K562 (cell line): ENCODE measurements around the gene DHRS4L2. TPM values are rescaled to one million over a fixed set of nuclear protein-coding genes. Genes with fewer than 3 reads are reported as not detected.

Experiments used
- ARNT ChIP-seq, 2 experiments: fragments of 450-650 bp; IDR thresholded peaks; 2 replicates each; pipeline ENCODE4 v1.6.1; 2016; ENCODE audit warnings: mild to moderate bottlenecking in 1 of 2
- ATF4 ChIP-seq: fragments of 450-650 bp; formaldehyde crosslinking; IDR thresholded peaks from 2 replicates; pipeline ENCODE4 v1.4.0; 2022; ENCODE audit warnings: mild to moderate bottlenecking, moderate library complexity
- CREB3L1 ChIP-seq: fragments of 450-650 bp; IDR thresholded peaks from 2 replicates; pipeline ENCODE4 v1.6.1; 2014; ENCODE audit warnings: low read depth, mild to moderate bottlenecking, moderate library complexity, borderline replicate concordance
- ESRRB ChIP-seq: fragments of 250-450 bp; sonication (Bioruptor Pico); IDR thresholded peaks from 2 replicates; pipeline ENCODE4 v1.5.0; 2020; ENCODE audit warnings: mild to moderate bottlenecking, moderate library complexity, borderline replicate concordance
- FOXJ2 ChIP-seq: fragments of 200-800 bp; sonication (Bioruptor generic); IDR thresholded peaks from 2 replicates; pipeline ENCODE4 v1.6.1; 2016; ENCODE audit warnings: missing genetic modification characterization, missing compliant biosample characterization
- HLTF ChIP-seq: fragments of 450-650 bp; IDR thresholded peaks from 2 replicates; pipeline ENCODE4 v1.6.1; 2016
- ILK ChIP-seq: fragments of 450-650 bp; IDR thresholded peaks from 2 replicates; pipeline ENCODE4 v1.6.1; 2016; ENCODE audit warnings: missing genetic modification characterization, low read depth, mild to moderate bottlenecking, missing compliant biosample characterization, moderate library complexity, borderline replicate concordance
- MAFK ChIP-seq: IDR thresholded peaks from 2 replicates; pipeline ENCODE4 v1.6.1; 2011; ENCODE audit warnings: low read length, improper control_type of control experiment
- MTF1 ChIP-seq: fragments of 250-450 bp; sonication (Bioruptor Pico); IDR thresholded peaks from 2 replicates; pipeline ENCODE4 v1.9.0; 2021; ENCODE audit warnings: moderate library complexity, mild to moderate bottlenecking, inconsistent platforms, borderline replicate concordance
- PPARD ChIP-seq: fragments of 250-450 bp; sonication (Bioruptor Pico); IDR thresholded peaks from 2 replicates; pipeline ENCODE4 v1.8.0; 2022; ENCODE audit warnings: inconsistent platforms, mild to moderate bottlenecking, moderate library complexity
- RBM14 ChIP-seq: fragments of 200-400 bp; formaldehyde crosslinking; IDR thresholded peaks from 2 replicates; pipeline ENCODE4 v1.6.1; 2018; ENCODE audit warnings: low read depth, mild to moderate bottlenecking, low read length, moderate library complexity, borderline replicate concordance; ENCODE audit not compliant: insufficient read depth
- RBM15 ChIP-seq: fragments of 200-400 bp; formaldehyde crosslinking; IDR thresholded peaks from 2 replicates; pipeline ENCODE4 v1.6.1; 2018; ENCODE audit warnings: mild to moderate bottlenecking, low read length, moderate library complexity; ENCODE audit not compliant: insufficient read depth
- SAFB ChIP-seq: fragments of 200-400 bp; formaldehyde crosslinking; IDR thresholded peaks from 2 replicates; pipeline ENCODE4 v1.6.1; 2017; ENCODE audit warnings: low read depth, low read length, borderline replicate concordance
- SAFB2 ChIP-seq: fragments of 200-400 bp; formaldehyde crosslinking; IDR thresholded peaks from 2 replicates; pipeline ENCODE4 v1.6.1; 2018; ENCODE audit warnings: borderline replicate concordance, low read length, low read depth, moderate library complexity; ENCODE audit not compliant: severe bottlenecking
- SLC30A9 ChIP-seq: fragments of 250-450 bp; sonication (Bioruptor Pico); IDR thresholded peaks from 2 replicates; pipeline ENCODE4 v1.8.0; 2022; ENCODE audit warnings: mild to moderate bottlenecking, moderate library complexity
- SPI1 ChIP-seq: IDR thresholded peaks from 2 replicates; pipeline ENCODE4 v1.6.1; 2011; ENCODE audit warnings: low read depth, low read length, control low read depth, borderline replicate concordance
- TFAM ChIP-seq: fragments of 250-450 bp; sonication (Bioruptor Pico); conservative IDR thresholded peaks from 2 replicates; pipeline ENCODE4 v1.5.0; 2021; ENCODE audit warnings: mild to moderate bottlenecking, moderate library complexity
- ZNF143 ChIP-seq: sonication (generic); formaldehyde crosslinking; IDR thresholded peaks from 2 replicates; pipeline ENCODE4 v1.9.0; 2022; ENCODE audit warnings: mild to moderate bottlenecking, missing genetic modification reagents
- ZNF174 ChIP-seq: fragments of 250-450 bp; sonication (Bioruptor Pico); IDR thresholded peaks from 2 replicates; pipeline ENCODE4 v1.4.0; 2020; ENCODE audit warnings: mild to moderate bottlenecking
- ZNF507 ChIP-seq: conservative IDR thresholded peaks from 2 replicates; pipeline ENCODE4 v1.6.1; 2017; ENCODE audit warnings: missing genetic modification characterization, missing compliant biosample characterization
- ZNF79 ChIP-seq: fragments of 250-450 bp; sonication (Bioruptor Pico); IDR thresholded peaks from 2 replicates; pipeline ENCODE4 v1.4.0; 2020; ENCODE audit warnings: low read depth, mild to moderate bottlenecking, moderate library complexity
- polyA plus RNA-seq, 8 experiments: library from polyadenylated mRNA; depleted of rRNA in 4 of 8; stranded (reverse) in 5 of 8; unstranded in 3 of 8; fragments of >200 nt; fragmentation: Nextera tagmentation in 2 of 8; fragmentation: Illumina TruSeq in 1 of 8; extraction: Ambion mirVana in 2 of 8; extraction: Trizol in 1 of 8; gene quantifications; 2 replicates each; pipeline versions ENCODE4 v1.2.1 to v1.2.3, GENCODE V29; 2011 to 2014; ENCODE audit warnings: inconsistent platforms in 1 of 8, missing spikeins in 1 of 8
- total RNA-seq, 7 experiments: library from RNA; depleted of rRNA in 6 of 7; stranded (reverse); fragments of >200 nt in 6 of 7; fragmentation: Illumina TruSeq in 2 of 7; extraction: Trizol in 2 of 7; gene quantifications; 2 replicates each; pipeline versions ENCODE4 v1.2.1 to v1.2.3, GENCODE V29; 2011 to 2021; ENCODE audit warnings: low replicate concordance in 1 of 7
- TF ChIP-seq, protein P1 (sequence below): sonication (generic); formaldehyde crosslinking; IDR thresholded peaks from 2 replicates; pipeline ENCODE4 v1.9.0; 2022; ENCODE audit warnings: mild to moderate bottlenecking, missing genetic modification reagents
- TF ChIP-seq, protein P2 (sequence below): sonication (generic); formaldehyde crosslinking; IDR thresholded peaks from 2 replicates; pipeline ENCODE4 v1.8.0; 2022; ENCODE audit warnings: mild to moderate bottlenecking, low read depth, missing genetic modification reagents

DHRS4L2 gene
- total and polyA plus RNA-seq, 9 of the 15 experiments (the other 6 are each of a cell fraction or from before 2014, with no cell fraction given) = 2.3 to 13.7 (median 8.1) TPM

DNA sequence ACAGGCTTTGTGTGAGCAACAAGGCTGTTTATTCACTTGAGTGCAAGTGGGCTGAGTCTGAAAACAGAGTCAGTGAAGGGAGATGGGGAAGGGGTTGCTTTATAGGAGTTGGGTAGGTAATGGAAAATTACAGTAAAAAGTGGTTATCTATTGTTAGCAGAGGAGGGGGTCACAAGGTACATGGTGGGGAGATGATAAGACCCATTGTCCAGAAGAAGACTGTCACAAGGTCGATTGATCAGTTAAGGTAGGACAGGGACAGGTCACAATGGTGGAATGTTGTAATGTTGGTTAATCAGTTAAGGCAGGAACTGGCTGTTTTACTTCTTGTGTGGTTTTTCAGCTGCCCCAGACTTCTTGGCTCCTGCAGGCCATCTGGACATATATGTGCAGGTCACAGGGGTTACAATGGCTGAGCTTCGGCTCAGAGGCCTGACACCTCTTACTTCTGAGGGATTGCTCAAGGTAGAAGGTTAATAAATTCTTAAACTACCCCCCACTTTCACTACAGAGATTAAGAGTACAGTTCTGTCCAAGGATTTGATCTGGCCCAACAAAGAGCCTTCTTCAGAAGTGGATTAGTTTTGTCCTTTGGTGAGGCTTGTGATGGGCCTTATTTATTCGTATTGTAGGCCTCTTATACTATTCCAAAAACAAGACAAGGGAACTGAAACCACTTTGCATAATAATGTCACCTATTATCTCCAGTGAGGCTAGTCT, 49.0 kb upstream of the DHRS4L2 start (continued):
- TF ChIP-seq, protein P1, sequence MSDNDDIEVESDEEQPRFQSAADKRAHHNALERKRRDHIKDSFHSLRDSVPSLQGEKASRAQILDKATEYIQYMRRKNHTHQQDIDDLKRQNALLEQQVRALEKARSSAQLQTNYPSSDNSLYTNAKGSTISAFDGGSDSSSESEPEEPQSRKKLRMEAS (CRISPR knock-in tag) = no peak
- TF ChIP-seq ILK (tag) = 0 out of 2 replicates have a peak, but pooled peaks have one; percentile 28
- TF ChIP-seq SAFB2 = no peak
- TF ChIP-seq FOXJ2 (tag) = no peak
- TF ChIP-seq, protein P2, sequence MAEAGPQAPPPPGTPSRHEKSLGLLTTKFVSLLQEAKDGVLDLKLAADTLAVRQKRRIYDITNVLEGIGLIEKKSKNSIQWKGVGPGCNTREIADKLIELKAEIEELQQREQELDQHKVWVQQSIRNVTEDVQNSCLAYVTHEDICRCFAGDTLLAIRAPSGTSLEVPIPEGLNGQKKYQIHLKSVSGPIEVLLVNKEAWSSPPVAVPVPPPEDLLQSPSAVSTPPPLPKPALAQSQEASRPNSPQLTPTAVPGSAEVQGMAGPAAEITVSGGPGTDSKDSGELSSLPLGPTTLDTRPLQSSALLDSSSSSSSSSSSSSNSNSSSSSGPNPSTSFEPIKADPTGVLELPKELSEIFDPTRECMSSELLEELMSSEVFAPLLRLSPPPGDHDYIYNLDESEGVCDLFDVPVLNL (CRISPR knock-in tag) = no peak
- 0 out of 2 replicates have a peak, but pooled peaks have one; percentile 50 for TF ChIP-seq ZNF174
- no peak for TF ChIP-seq TFAM (CRISPR knock-in tag)
- TF ChIP-seq ZNF143 (CRISPR knock-in tag) = no peak
- no peak for TF ChIP-seq RBM15
- TF ChIP-seq CREB3L1 = no peak
- TF ChIP-seq RBM14 = no peak
- peak; percentile 74; the same call in 1 of the 2 replicates for TF ChIP-seq PPARD
- no peak; a peak in 1 of 4 replicates for TF ChIP-seq ARNT (IDR thresholded peaks at IDR 0.05)
- peak; percentile 89 for TF ChIP-seq MTF1 (CRISPR knock-in tag)
- TF ChIP-seq ZNF79 (CRISPR knock-in tag) = peak; percentile 59; the same call in 1 of the 2 replicates
- TF ChIP-seq SAFB = no peak
- no peak for TF ChIP-seq SLC30A9 (CRISPR knock-in tag)
- no peak for TF ChIP-seq ESRRB (CRISPR knock-in tag)
- no peak for TF ChIP-seq SPI1
- TF ChIP-seq ATF4 (CRISPR knock-in tag) = peak; percentile 76
- TF ChIP-seq HLTF = no peak
- no peak for TF ChIP-seq MAFK
- TF ChIP-seq ZNF507 (tag) = no peak
